ENCODE data around the gene PPEF1. TPM values are rescaled to one million over a fixed set of nuclear protein-coding genes. Genes with fewer than 3 reads are reported as not detected.

Gene PPEF1
- total and polyA plus RNA-seq, 9 of the 15 experiments (the other 6 are each of a cell fraction or from before 2014, with no cell fraction given): not detected

DNA sequence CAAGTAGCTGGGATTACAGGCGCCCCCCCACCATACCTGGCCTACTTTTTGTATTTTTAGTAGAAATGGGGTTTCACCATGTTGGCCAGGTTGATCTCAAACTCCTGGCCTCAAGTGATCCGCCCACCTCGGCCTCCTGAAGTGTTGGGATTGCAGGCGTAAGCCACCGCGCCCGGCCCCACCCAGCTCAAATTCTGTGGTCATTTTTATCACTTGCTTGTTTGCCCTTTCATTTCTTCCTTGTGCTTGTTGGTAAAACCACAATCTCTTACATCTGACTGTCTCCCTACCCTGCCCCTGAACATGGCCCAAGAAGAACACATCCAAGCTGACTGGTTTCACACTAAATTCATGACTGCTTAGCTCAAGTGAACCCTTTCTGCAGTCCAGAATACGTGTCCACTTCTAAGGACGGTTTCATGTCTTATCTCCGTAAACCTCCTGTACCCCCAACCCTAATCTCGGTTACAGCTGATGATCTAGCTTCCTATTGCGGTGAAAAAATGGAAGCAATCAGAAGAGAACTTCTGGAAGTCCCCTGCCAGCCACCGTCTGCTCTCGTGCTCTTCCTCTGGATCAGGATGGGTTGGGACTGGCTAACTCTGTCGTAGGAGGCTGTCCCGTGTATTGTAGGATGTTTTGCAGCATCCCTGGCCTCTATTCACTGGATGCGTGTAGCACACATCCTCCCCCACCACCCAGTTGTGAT is 30.1 kb upstream of the PPEF1 start:
- intact Hi-C loops (cut with micrococcal nuclease): no loop called here
- under 1% methylated on average over 11 of the region's 17 CpGs for WGBS (ENCODE audit: insufficient coverage, low coverage, missing lambda C conversion rate)
- no TSS peak for BruUV-seq (replicated peaks)
- H3K9me3 ChIP-seq (replicated peaks; ENCODE audit: control insufficient read depth, insufficient read depth, low read depth, low read length): no peaks in the 10 kb centered on the region
- ChIA-PET CTCF (ENCODE audit: low intra/inter-chr PET ratio) (no interaction called here), POLR2A (interaction anchor here (1.0 to 1.2 kb wide), 2 partner anchors 16 to 282 kb away, joined by 3 to 5 read pairs; no protein-coding TSS in a partner anchor)
- no peaks in the 10 kb centered on the region for H3K36me3 ChIP-seq (ENCODE audit: control insufficient read depth, insufficient read depth, low read length)
- no peaks in the 10 kb centered on the region for H3K9me1 ChIP-seq (ENCODE audit: control insufficient read depth, insufficient read depth, low read length)
- H3K4me2 ChIP-seq (ENCODE audit: insufficient read depth, low read length): no peak overlapping the region
- H4K20me1 ChIP-seq (replicated peaks; ENCODE audit: control insufficient read depth, insufficient read depth, low read length): no peaks in the 10 kb centered on the region
- no peak overlapping the region for H3K4me3 ChIP-seq
- H3K79me2 ChIP-seq (ENCODE audit: control insufficient read depth, insufficient read depth, low read length): no peaks in the 10 kb centered on the region
- no peak overlapping the region for H3K9ac ChIP-seq (ENCODE audit: insufficient read depth in 1 of 2, low read depth in 2 of 2, low read length in 2 of 2)
- in situ Hi-C loops (cut with MboI): no loop called here
- ATAC-seq (no peak), DNase-seq (ENCODE audit: extremely low read depth in 1 of 4, low spot score in 3 of 4) (peak; percentile 11 to 18 (median 13)), FAIRE-seq (peak; percentile 49)
- H3K27me3 ChIP-seq (ENCODE audit: control insufficient read depth in 2 of 2, insufficient read depth in 2 of 2, low read length in 2 of 2): peaks cover 0 to 6% of the 10 kb centered on the region in 2 experiments; a peak in 1 of 5 replicates
- no peak overlapping the region for H2AFZ ChIP-seq (ENCODE audit: low read depth, low read length)
- H3K4me1 ChIP-seq (replicated peaks in 1 of 2; ENCODE audit: control insufficient read depth in 2 of 2, insufficient read depth in 2 of 2, low read length in 2 of 2): peaks cover 0 to 10% of the 10 kb centered on the region in 2 experiments; a peak in 3 of 5 replicates
- H3K27ac ChIP-seq (ENCODE audit: extremely low read depth, low read depth, low read length): no peak overlapping the region
- TF ChIP-seq ZNF274 (IDR thresholded peaks at IDR 0.05; ENCODE audit: borderline replicate concordance, low read depth, low read length): no peak
- peak; percentile 78 to 81 for TF ChIP-seq KDM1A (IDR thresholded peaks at IDR 0.05)
- TF ChIP-seq POLR3G (IDR thresholded peaks at IDR 0.05; ENCODE audit: extremely low read depth, insufficient read length, insufficient replicate concordance): no peak
- 0 out of 2 replicates have a peak, but pooled peaks have one; percentile 27 for TF ChIP-seq NCOA1 (IDR thresholded peaks at IDR 0.05; ENCODE audit: low read depth)
- TF ChIP-seq, protein P1, sequence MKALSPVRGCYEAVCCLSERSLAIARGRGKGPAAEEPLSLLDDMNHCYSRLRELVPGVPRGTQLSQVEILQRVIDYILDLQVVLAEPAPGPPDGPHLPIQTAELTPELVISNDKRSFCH (CRISPR knock-in tag; IDR thresholded peaks at IDR 0.05): no peak
- TF ChIP-seq, protein P1 (tag; IDR thresholded peaks at IDR 0.05): 0 out of 2 replicates have a peak, but pooled peaks have one; percentile 45
- TF ChIP-seq PHTF2 (CRISPR knock-in tag; IDR thresholded peaks at IDR 0.05): no peak
- peak; percentile 56 for TF ChIP-seq NCOR1 (IDR thresholded peaks at IDR 0.05)
- TF ChIP-seq, protein P2, sequence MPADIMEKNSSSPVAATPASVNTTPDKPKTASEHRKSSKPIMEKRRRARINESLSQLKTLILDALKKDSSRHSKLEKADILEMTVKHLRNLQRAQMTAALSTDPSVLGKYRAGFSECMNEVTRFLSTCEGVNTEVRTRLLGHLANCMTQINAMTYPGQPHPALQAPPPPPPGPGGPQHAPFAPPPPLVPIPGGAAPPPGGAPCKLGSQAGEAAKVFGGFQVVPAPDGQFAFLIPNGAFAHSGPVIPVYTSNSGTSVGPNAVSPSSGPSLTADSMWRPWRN (IDR thresholded peaks at IDR 0.05; ENCODE audit: low read depth): peak; percentile 86
- peak; percentile 15; the same call in 1 of the 2 replicates for TF ChIP-seq SMARCE1 (IDR thresholded peaks at IDR 0.05)
- peak; percentile 73 for TF ChIP-seq KLF16 (IDR thresholded peaks at IDR 0.05)
- peak; percentile 84 for TF ChIP-seq CBFA2T3 (IDR thresholded peaks at IDR 0.05)
- peak; percentile 46; the same call in 1 of the 2 replicates for TF ChIP-seq MTA2 (IDR thresholded peaks at IDR 0.05; ENCODE audit: low read depth)
- no peak for TF ChIP-seq SIX5 (IDR thresholded peaks at IDR 0.05; ENCODE audit: borderline replicate concordance in 1 of 2, insufficient read depth in 1 of 2, low read depth in 1 of 2, low read length in 2 of 2)
- TF ChIP-seq CREB1 (IDR thresholded peaks at IDR 0.05): no peak
- no peak for TF ChIP-seq CREB1 (CRISPR knock-in tag; IDR thresholded peaks at IDR 0.05)
- TF ChIP-seq, protein P3, sequence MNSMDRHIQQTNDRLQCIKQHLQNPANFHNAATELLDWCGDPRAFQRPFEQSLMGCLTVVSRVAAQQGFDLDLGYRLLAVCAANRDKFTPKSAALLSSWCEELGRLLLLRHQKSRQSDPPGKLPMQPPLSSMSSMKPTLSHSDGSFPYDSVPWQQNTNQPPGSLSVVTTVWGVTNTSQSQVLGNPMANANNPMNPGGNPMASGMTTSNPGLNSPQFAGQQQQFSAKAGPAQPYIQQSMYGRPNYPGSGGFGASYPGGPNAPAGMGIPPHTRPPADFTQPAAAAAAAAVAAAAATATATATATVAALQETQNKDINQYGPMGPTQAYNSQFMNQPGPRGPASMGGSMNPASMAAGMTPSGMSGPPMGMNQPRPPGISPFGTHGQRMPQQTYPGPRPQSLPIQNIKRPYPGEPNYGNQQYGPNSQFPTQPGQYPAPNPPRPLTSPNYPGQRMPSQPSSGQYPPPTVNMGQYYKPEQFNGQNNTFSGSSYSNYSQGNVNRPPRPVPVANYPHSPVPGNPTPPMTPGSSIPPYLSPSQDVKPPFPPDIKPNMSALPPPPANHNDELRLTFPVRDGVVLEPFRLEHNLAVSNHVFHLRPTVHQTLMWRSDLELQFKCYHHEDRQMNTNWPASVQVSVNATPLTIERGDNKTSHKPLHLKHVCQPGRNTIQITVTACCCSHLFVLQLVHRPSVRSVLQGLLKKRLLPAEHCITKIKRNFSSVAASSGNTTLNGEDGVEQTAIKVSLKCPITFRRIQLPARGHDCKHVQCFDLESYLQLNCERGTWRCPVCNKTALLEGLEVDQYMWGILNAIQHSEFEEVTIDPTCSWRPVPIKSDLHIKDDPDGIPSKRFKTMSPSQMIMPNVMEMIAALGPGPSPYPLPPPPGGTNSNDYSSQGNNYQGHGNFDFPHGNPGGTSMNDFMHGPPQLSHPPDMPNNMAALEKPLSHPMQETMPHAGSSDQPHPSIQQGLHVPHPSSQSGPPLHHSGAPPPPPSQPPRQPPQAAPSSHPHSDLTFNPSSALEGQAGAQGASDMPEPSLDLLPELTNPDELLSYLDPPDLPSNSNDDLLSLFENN (IDR thresholded peaks at IDR 0.05; ENCODE audit: low read depth in 2 of 2, low read length in 2 of 2): peak in 1 of 2 experiments; percentile 63; a peak in 1 of 4 replicates
- no peak for TF ChIP-seq ATF1 (CRISPR knock-in tag; IDR thresholded peaks at IDR 0.05)
- 0 out of 2 replicates have a peak, but pooled peaks have one; percentile 31 for TF ChIP-seq ATF1 (tag; IDR thresholded peaks at IDR 0.05)
